ENCODE measurements around the gene AGBL4. TPM values are rescaled to one million over a fixed set of nuclear protein-coding genes. Genes with fewer than 3 reads are reported as not detected.

AGBL4 gene
- not detected for polyA plus RNA-seq (2013, experiment 1 of 2)
- not detected for polyA plus RNA-seq (2013, experiment 2 of 2)

DNA sequence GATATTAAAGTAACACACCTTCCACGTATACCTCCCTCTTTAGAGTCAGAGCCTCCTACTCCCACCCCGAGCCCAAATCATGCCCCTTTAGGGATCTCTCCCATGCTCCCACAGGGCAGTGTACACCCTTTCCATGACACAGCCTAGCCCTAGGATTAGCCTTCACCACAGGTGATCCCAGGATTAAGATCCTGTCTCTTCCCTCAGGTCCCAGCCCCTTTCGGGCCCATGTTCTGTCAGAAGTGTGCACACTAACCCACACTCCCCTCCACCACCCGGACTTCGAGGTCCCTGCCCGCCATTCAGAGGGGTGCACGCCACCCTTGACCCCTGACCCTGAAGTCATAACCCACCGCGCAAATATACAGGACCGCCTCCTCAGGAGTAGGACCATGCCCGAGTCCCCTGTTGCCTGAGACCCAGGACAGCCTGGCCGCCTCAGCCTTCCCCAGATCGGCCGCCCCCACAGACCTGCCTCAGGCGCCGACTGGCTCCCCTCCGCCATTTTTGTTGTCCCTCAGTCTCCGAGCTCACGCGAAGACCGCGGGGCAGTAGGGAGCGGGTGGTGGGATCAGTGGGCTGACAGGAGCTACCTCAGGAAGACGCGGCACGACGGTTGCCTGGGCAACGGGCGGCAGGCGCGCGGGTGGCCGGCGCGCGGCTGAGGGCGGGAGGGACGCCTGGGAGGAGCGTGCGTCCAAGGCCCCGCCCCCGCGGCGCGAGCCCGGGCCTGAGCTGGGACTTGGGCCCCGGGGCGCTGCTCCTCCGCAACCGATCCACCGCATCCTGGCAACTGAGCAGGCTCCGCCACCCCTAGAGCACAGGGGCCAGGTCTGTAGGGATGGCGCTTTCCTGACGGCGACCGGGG is at the start of gene AGBL4:
TSS of gene AGBL4 (minus strand) at position 663 of the 868 bp plus-strand sequence.
- Histone ChIP-seq H3K27me3 (ENCODE audit: control insufficient read depth in 1 of 2, insufficient read depth in 1 of 2, low read length in 2 of 2) (peaks cover 0 to 20% of the 10 kb centered on the region in 2 experiments), H4K8ac (ENCODE audit: low read length) (no peak within 1 kb of the TSS), H3K4me3 (ENCODE audit: insufficient read depth in 1 of 2, low read depth in 1 of 2, low read length in 2 of 2) (peak within 1 kb of the TSS in 1 of 2 experiments; percentile 82), H3K4ac (ENCODE audit: low read depth in 1 of 2, low read length in 2 of 2) (no peak within 1 kb of the TSS), H2BK5ac (ENCODE audit: low read depth, low read length, poor library complexity, severe bottlenecking) (no peak within 1 kb of the TSS), H2BK120ac (ENCODE audit: low read depth, low read length) (no peak within 1 kb of the TSS), H3K14ac (ENCODE audit: low read length in 2 of 2) (no peak within 1 kb of the TSS), H3K79me1 (replicated peaks; ENCODE audit: low read length, poor library complexity, severe bottlenecking) (no peaks in the 10 kb centered on the region), H3K18ac (ENCODE audit: low read depth in 1 of 2, low read length in 2 of 2) (no peak within 1 kb of the TSS), H3K9ac (ENCODE audit: low read length) (peak within 1 kb of the TSS; percentile 73), H3K27ac (ENCODE audit: low read length, poor library complexity, severe bottlenecking) (no peak within 1 kb of the TSS), H2AK5ac (ENCODE audit: low read length, severe bottlenecking) (no peak within 1 kb of the TSS), H2BK15ac (ENCODE audit: low read depth, poor library complexity, severe bottlenecking) (no peak within 1 kb of the TSS), H3K23ac (ENCODE audit: low read length in 2 of 2) (no peak within 1 kb of the TSS), H3K4me1 (ENCODE audit: control insufficient read depth, insufficient read depth, low read depth, low read length) (no peaks in the 10 kb centered on the region), H4K91ac (ENCODE audit: low read length) (no peak within 1 kb of the TSS), H3K9me3 (ENCODE audit: control insufficient read depth, low read length) (no peaks in the 10 kb centered on the region), H2BK12ac (ENCODE audit: low read length in 2 of 2) (no peak within 1 kb of the TSS), H2AFZ (ENCODE audit: low read depth, low read length) (no peak within 1 kb of the TSS), H3K36me3 (ENCODE audit: control insufficient read depth in 1 of 2, insufficient read depth in 2 of 2, low read depth in 1 of 2, low read length in 2 of 2) (no peaks in the 10 kb centered on the region), H3K4me2 (ENCODE audit: low read length, poor library complexity, severe bottlenecking) (no peak within 1 kb of the TSS)
- 65% methylated on average over 56 of the region's 56 CpGs for WGBS
- DNase-seq: no peak

GRCh38 chr1:50066806-50067205 is 43.1 kb upstream of the AGBL4 start:
- H3K36me3 ChIP-seq (ENCODE audit: control insufficient read depth in 1 of 2, insufficient read depth in 2 of 2, low read depth in 1 of 2, low read length in 2 of 2): no peaks in the 10 kb centered on the region
- no peak overlapping the region for H2BK120ac ChIP-seq (ENCODE audit: low read depth, low read length)
- H3K4ac ChIP-seq (ENCODE audit: low read depth in 1 of 2, low read length in 2 of 2): no peak overlapping the region
- no peak for DNase-seq
- H2BK12ac ChIP-seq (ENCODE audit: low read length in 2 of 2): no peak overlapping the region
- no peak overlapping the region for H4K91ac ChIP-seq (ENCODE audit: low read length)
- H2AK5ac ChIP-seq (ENCODE audit: low read length, severe bottlenecking): no peak overlapping the region
- H3K4me2 ChIP-seq (ENCODE audit: low read length, poor library complexity, severe bottlenecking): no peak overlapping the region
- H4K8ac ChIP-seq (ENCODE audit: low read length): no peak overlapping the region
- H3K9ac ChIP-seq (ENCODE audit: low read length): no peak overlapping the region
- no peaks in the 10 kb centered on the region for H3K9me3 ChIP-seq (ENCODE audit: control insufficient read depth, low read length)
- H2BK15ac ChIP-seq (ENCODE audit: low read depth, poor library complexity, severe bottlenecking): no peak overlapping the region
- H2BK5ac ChIP-seq (ENCODE audit: low read depth, low read length, poor library complexity, severe bottlenecking): no peak overlapping the region
- no peak overlapping the region for H3K4me3 ChIP-seq (ENCODE audit: insufficient read depth in 1 of 2, low read depth in 1 of 2, low read length in 2 of 2)
- H3K23ac ChIP-seq (ENCODE audit: low read length in 2 of 2): no peak overlapping the region
- H3K4me1 ChIP-seq (ENCODE audit: control insufficient read depth, insufficient read depth, low read depth, low read length): no peaks in the 10 kb centered on the region
- no peak overlapping the region for H3K14ac ChIP-seq (ENCODE audit: low read length in 2 of 2)
- no peak overlapping the region for H3K18ac ChIP-seq (ENCODE audit: low read depth in 1 of 2, low read length in 2 of 2)
- H2AFZ ChIP-seq (ENCODE audit: low read depth, low read length): no peak overlapping the region
- no peaks in the 10 kb centered on the region for H3K79me1 ChIP-seq (replicated peaks; ENCODE audit: low read length, poor library complexity, severe bottlenecking)
- no CpG with 5 or more reads among the region's 1 CpG for WGBS
- no peaks in the 10 kb centered on the region for H3K27me3 ChIP-seq (ENCODE audit: control insufficient read depth in 1 of 2, insufficient read depth in 1 of 2, low read length in 2 of 2)
- H3K27ac ChIP-seq (ENCODE audit: low read length, poor library complexity, severe bottlenecking): no peak overlapping the region

DNA sequence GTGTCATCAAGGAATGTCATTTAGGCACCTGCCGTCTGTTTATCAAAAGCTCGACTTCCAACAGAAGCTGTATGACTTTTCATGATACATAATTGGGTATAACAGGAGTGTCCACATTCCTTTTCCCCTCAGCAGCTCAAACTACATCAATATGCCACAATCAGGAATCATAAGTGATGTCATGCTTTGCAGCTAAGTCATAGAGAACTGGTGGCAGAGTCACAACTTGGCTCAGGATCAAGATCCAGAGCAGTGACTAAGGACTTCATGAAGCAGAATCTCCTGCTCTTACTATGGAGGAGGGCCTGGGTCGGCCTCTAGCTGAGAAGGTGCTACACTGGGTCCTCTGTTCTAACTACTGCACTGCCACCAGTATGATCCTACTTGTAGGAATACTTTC is 36.5 kb upstream of the AGBL4 start:
- H3K9me3 ChIP-seq (ENCODE audit: control insufficient read depth, low read length): no peaks in the 10 kb centered on the region
- no peaks in the 10 kb centered on the region for H3K79me1 ChIP-seq (replicated peaks; ENCODE audit: low read length, poor library complexity, severe bottlenecking)
- no peak overlapping the region for H3K18ac ChIP-seq (ENCODE audit: low read depth in 1 of 2, low read length in 2 of 2)
- 34% methylated on average over 3 of the region's 3 CpGs for WGBS
- no peak overlapping the region for H3K14ac ChIP-seq (ENCODE audit: low read length in 2 of 2)
- H3K4ac ChIP-seq (ENCODE audit: low read depth in 1 of 2, low read length in 2 of 2): no peak overlapping the region
- H4K8ac ChIP-seq (ENCODE audit: low read length): no peak overlapping the region
- H2BK120ac ChIP-seq (ENCODE audit: low read depth, low read length): no peak overlapping the region
- H2AK5ac ChIP-seq (ENCODE audit: low read length, severe bottlenecking): no peak overlapping the region
- no peaks in the 10 kb centered on the region for H3K4me1 ChIP-seq (ENCODE audit: control insufficient read depth, insufficient read depth, low read depth, low read length)
- H3K23ac ChIP-seq (ENCODE audit: low read length in 2 of 2): no peak overlapping the region
- no peak for DNase-seq
- no peaks in the 10 kb centered on the region for H3K36me3 ChIP-seq (ENCODE audit: control insufficient read depth in 1 of 2, insufficient read depth in 2 of 2, low read depth in 1 of 2, low read length in 2 of 2)
- no peak overlapping the region for H2AFZ ChIP-seq (ENCODE audit: low read depth, low read length)
- H3K9ac ChIP-seq (ENCODE audit: low read length): no peak overlapping the region
- no peak overlapping the region for H2BK12ac ChIP-seq (ENCODE audit: low read length in 2 of 2)
- no peak overlapping the region for H2BK5ac ChIP-seq (ENCODE audit: low read depth, low read length, poor library complexity, severe bottlenecking)
- H4K91ac ChIP-seq (ENCODE audit: low read length): no peak overlapping the region
- no peak overlapping the region for H2BK15ac ChIP-seq (ENCODE audit: low read depth, poor library complexity, severe bottlenecking)
- H3K4me2 ChIP-seq (ENCODE audit: low read length, poor library complexity, severe bottlenecking): no peak overlapping the region
- no peak overlapping the region for H3K27ac ChIP-seq (ENCODE audit: low read length, poor library complexity, severe bottlenecking)
- no peaks in the 10 kb centered on the region for H3K27me3 ChIP-seq (ENCODE audit: control insufficient read depth in 1 of 2, insufficient read depth in 1 of 2, low read length in 2 of 2)
- no peak overlapping the region for H3K4me3 ChIP-seq (ENCODE audit: insufficient read depth in 1 of 2, low read depth in 1 of 2, low read length in 2 of 2)

- H4K91ac ChIP-seq (ENCODE audit: low read length): no peak overlapping the region
- H2AK5ac ChIP-seq (ENCODE audit: low read length, severe bottlenecking): no peak overlapping the region
- no peak overlapping the region for H2BK120ac ChIP-seq (ENCODE audit: low read depth, low read length)
- no peak overlapping the region for H2AFZ ChIP-seq (ENCODE audit: low read depth, low read length)
- H3K14ac ChIP-seq (ENCODE audit: low read length in 2 of 2): no peak overlapping the region
- H3K4me1 ChIP-seq (ENCODE audit: control insufficient read depth, insufficient read depth, low read depth, low read length): no peaks in the 10 kb centered on the region
- DNase-seq: no peak
- no peak overlapping the region for H4K8ac ChIP-seq (ENCODE audit: low read length)
- no peak overlapping the region for H3K18ac ChIP-seq (ENCODE audit: low read depth in 1 of 2, low read length in 2 of 2)
- H3K27me3 ChIP-seq (ENCODE audit: control insufficient read depth in 1 of 2, insufficient read depth in 1 of 2, low read length in 2 of 2): peaks cover 0 to 29% of the 10 kb centered on the region in 2 experiments
- no peak overlapping the region for H2BK12ac ChIP-seq (ENCODE audit: low read length in 2 of 2)
- H3K23ac ChIP-seq (ENCODE audit: low read length in 2 of 2): no peak overlapping the region
- 25% methylated on average over 1 of the region's 2 CpGs for WGBS
- no peak overlapping the region for H3K4me2 ChIP-seq (ENCODE audit: low read length, poor library complexity, severe bottlenecking)
- no peak overlapping the region for H2BK5ac ChIP-seq (ENCODE audit: low read depth, low read length, poor library complexity, severe bottlenecking)
- H3K4ac ChIP-seq (ENCODE audit: low read depth in 1 of 2, low read length in 2 of 2): no peak overlapping the region
- no peak overlapping the region for H3K9ac ChIP-seq (ENCODE audit: low read length)
- no peaks in the 10 kb centered on the region for H3K9me3 ChIP-seq (ENCODE audit: control insufficient read depth, low read length)
- no peak overlapping the region for H3K4me3 ChIP-seq (ENCODE audit: insufficient read depth in 1 of 2, low read depth in 1 of 2, low read length in 2 of 2)
- no peak overlapping the region for H2BK15ac ChIP-seq (ENCODE audit: low read depth, poor library complexity, severe bottlenecking)
- no peaks in the 10 kb centered on the region for H3K79me1 ChIP-seq (replicated peaks; ENCODE audit: low read length, poor library complexity, severe bottlenecking)
- peaks cover 0 to 4% of the 10 kb centered on the region in 2 experiments for H3K36me3 ChIP-seq (ENCODE audit: control insufficient read depth in 1 of 2, insufficient read depth in 2 of 2, low read depth in 1 of 2, low read length in 2 of 2)
- H3K27ac ChIP-seq (ENCODE audit: low read length, poor library complexity, severe bottlenecking): no peak overlapping the region
These were observed 25.0 kb upstream of the AGBL4 start for GRCh38 chr1:50048791-50049190.

Measured in mesenchymal stem cell (in vitro differentiated cells and primary cell).